GM23338 (cell line): ENCODE results near the gene GRIN2A. TPM values are rescaled to one million over a fixed set of nuclear protein-coding genes. Genes with fewer than 3 reads are reported as not detected.

Experiments used
- ATAC-seq: fragments of 200-7000 bp; cut with Tn5 transposase; 3 replicates; pipeline ENCODE4 v1.9.1; 2020
- DNase-seq: peaks from one replicate; pipeline ENCODE4 v3.0.0-alpha.2; 2015; ENCODE audit warnings: low spot score
- H2AFZ ChIP-seq: fragments of 200-600 bp; sonication (generic); 2 replicates; pipeline ENCODE4 v1.8.0; 2016; ENCODE audit warnings: antibody characterized with exemption, mild to moderate bottlenecking, moderate library complexity
- H3F3A ChIP-seq: fragments of 200-600 bp; sonication (generic); replicated peaks from 2 replicates; pipeline ENCODE4 v1.8.0; 2017; ENCODE audit warnings: antibody characterized with exemption, mixed run types, low read depth
- H3K27ac ChIP-seq: fragments of 200-600 bp; sonication (generic); 2 replicates; pipeline ENCODE4 v1.6.1; 2016; ENCODE audit warnings: low read depth
- H3K27me3 ChIP-seq: fragments of 200-600 bp; sonication (generic); 2 replicates; pipeline ENCODE4 v1.8.0; 2016; ENCODE audit warnings: mild to moderate bottlenecking, mixed run types, moderate library complexity; ENCODE audit not compliant: insufficient read depth
- H3K36me3 ChIP-seq: fragments of 200-600 bp; sonication (generic); 2 replicates; pipeline ENCODE4 v1.8.0; 2016; ENCODE audit warnings: mild to moderate bottlenecking; ENCODE audit not compliant: insufficient read depth
- H3K4me1 ChIP-seq: fragments of 200-600 bp; sonication (generic); 2 replicates; pipeline ENCODE4 v1.8.0; 2016; ENCODE audit warnings: mild to moderate bottlenecking, moderate library complexity; ENCODE audit not compliant: insufficient read depth
- H3K4me2 ChIP-seq: fragments of 200-600 bp; sonication (generic); 2 replicates; pipeline ENCODE4 v1.7.1; 2017; ENCODE audit warnings: mixed run types
- H3K4me3 ChIP-seq: fragments of 200-600 bp; sonication (generic); 2 replicates; pipeline ENCODE4 v1.6.1; 2016; ENCODE audit warnings: mixed run types
- H3K79me2 ChIP-seq: fragments of 200-600 bp; sonication (generic); replicated peaks from 2 replicates; pipeline ENCODE4 v1.8.0; 2017; ENCODE audit warnings: mild to moderate bottlenecking; ENCODE audit not compliant: insufficient read depth
- H3K9me2 ChIP-seq: fragments of 200-600 bp; sonication (generic); 2 replicates; pipeline ENCODE4 v1.8.0; 2017; ENCODE audit not compliant: insufficient read depth
- H4K20me1 ChIP-seq: fragments of 200-600 bp; sonication (generic); replicated peaks from 2 replicates; pipeline ENCODE4 v1.8.0; 2017; ENCODE audit warnings: mild to moderate bottlenecking; ENCODE audit not compliant: insufficient read depth
- H3K27ac Mint-ChIP-seq: 2 replicates; pipeline ENCODE4 v1.8.0; 2020; ENCODE audit warnings: inconsistent platforms, mild to moderate bottlenecking, moderate library complexity, mixed read lengths
- H3K27me3 Mint-ChIP-seq: 3 replicates; pipeline ENCODE4 v1.8.0; 2022; ENCODE audit warnings: low read depth, mild to moderate bottlenecking, moderate library complexity, mixed read lengths, inconsistent platforms; ENCODE audit not compliant: insufficient read depth, poor library complexity
- H3K36me3 Mint-ChIP-seq: 3 replicates; pipeline ENCODE4 v1.8.0; 2021; ENCODE audit warnings: low read depth, mild to moderate bottlenecking, inconsistent platforms, moderate library complexity, mixed read lengths
- H3K4me1 Mint-ChIP-seq: 3 replicates; pipeline ENCODE4 v1.8.0; 2020; ENCODE audit warnings: mild to moderate bottlenecking, inconsistent platforms, mixed read lengths
- H3K4me3 Mint-ChIP-seq: 3 replicates; pipeline ENCODE4 v1.8.0; 2021; ENCODE audit warnings: moderate library complexity, mild to moderate bottlenecking, inconsistent platforms, mixed read lengths
- H3K9me3 Mint-ChIP-seq: 3 replicates; pipeline ENCODE4 v1.8.0; 2020; ENCODE audit warnings: moderate library complexity, mild to moderate bottlenecking, inconsistent platforms, mixed read lengths
- EZH2 ChIP-seq: fragments of 200-600 bp; sonication (generic); IDR thresholded peaks from one replicate; pipeline ENCODE4 v1.8.0; 2017; ENCODE audit warnings: antibody characterized with exemption, mild to moderate bottlenecking, low read depth; ENCODE audit not compliant: unreplicated experiment
- POLR2AphosphoS5 ChIP-seq: IDR thresholded peaks from 2 replicates; pipeline ENCODE4 v1.6.1; 2016; ENCODE audit warnings: antibody characterized with exemption, low read depth
- polyA plus RNA-seq: library from polyadenylated mRNA; unstranded; fragments of >200 nt; fragmentation: Nextera tagmentation; extraction: Ambion mirVana; gene quantifications from 2 replicates; pipeline ENCODE4 v1.2.1, GENCODE V29; 2016
- total RNA-seq: library from RNA; depleted of rRNA; stranded (reverse); fragments of >200 nt; shearing (Covaris generic); gene quantifications from 2 replicates; pipeline ENCODE4 v1.2.3, GENCODE V29; 2014
- TF ChIP-seq, protein P1 (sequence below): IDR thresholded peaks from 2 replicates; pipeline ENCODE4 v1.6.1; 2016; ENCODE audit warnings: antibody characterized with exemption
- TF ChIP-seq, protein P2 (sequence below): fragments of 250-450 bp; sonication (Bioruptor Pico); IDR thresholded peaks from 2 replicates; pipeline ENCODE4 v1.5.0; 2020; ENCODE audit warnings: mild to moderate bottlenecking, moderate library complexity
- TF ChIP-seq, protein P3 (sequence below), 2 experiments: fragments of 200-600 bp in 1 of 2; sonication (generic) in 1 of 2; conservative IDR thresholded peaks; 2 replicates each; pipeline versions ENCODE4 v1.5.1 to v1.6.1; 2016 to 2017; ENCODE audit warnings: antibody characterized with exemption in 2 of 2, low read depth in 2 of 2, mild to moderate bottlenecking in 2 of 2, moderate library complexity in 1 of 2

Gene GRIN2A
- total and polyA plus RNA-seq, 2 experiments from 2014 or later: 0.89 to 5.1 TPM

- ATAC-seq (peak; percentile 36), DNase-seq (peak; percentile 51)
- Mint-ChIP-seq H3K4me1 (peaks cover 5% of the 10 kb centered on the region), H3K4me3 (no peak overlapping the region), H3K27me3 (peaks cover 2% of the 10 kb centered on the region), H3K9me3 (no peaks in the 10 kb centered on the region; the same call in 2 of the 3 replicates), H3K27ac (no peak overlapping the region), H3K36me3 (no peaks in the 10 kb centered on the region)
- Histone ChIP-seq H3K4me2 (no peak overlapping the region), H3F3A (0 out of 2 replicates have a peak, but pooled peaks cover 2% of the 10 kb centered on the region), H4K20me1 (no peaks in the 10 kb centered on the region), H3K36me3 (no peaks in the 10 kb centered on the region), H2AFZ (no peak overlapping the region), H3K4me3 (no peak overlapping the region), H3K27ac (no peak overlapping the region), H3K79me2 (no peaks in the 10 kb centered on the region), H3K4me1 (peaks cover 4% of the 10 kb centered on the region; the same call in 1 of the 2 replicates), H3K9me2 (0 out of 2 replicates have a peak, but pooled peaks cover 5% of the 10 kb centered on the region), H3K27me3 (no peaks in the 10 kb centered on the region)
- TF ChIP-seq POLR2AphosphoS5 (no peak), EZH2 (no peak)
- TF ChIP-seq, protein P1, sequence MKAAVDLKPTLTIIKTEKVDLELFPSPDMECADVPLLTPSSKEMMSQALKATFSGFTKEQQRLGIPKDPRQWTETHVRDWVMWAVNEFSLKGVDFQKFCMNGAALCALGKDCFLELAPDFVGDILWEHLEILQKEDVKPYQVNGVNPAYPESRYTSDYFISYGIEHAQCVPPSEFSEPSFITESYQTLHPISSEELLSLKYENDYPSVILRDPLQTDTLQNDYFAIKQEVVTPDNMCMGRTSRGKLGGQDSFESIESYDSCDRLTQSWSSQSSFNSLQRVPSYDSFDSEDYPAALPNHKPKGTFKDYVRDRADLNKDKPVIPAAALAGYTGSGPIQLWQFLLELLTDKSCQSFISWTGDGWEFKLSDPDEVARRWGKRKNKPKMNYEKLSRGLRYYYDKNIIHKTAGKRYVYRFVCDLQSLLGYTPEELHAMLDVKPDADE: no peak
Measured at GRCh38 chr16:10040136-10041080, 141.8 kb downstream of the GRIN2A start.

DNA sequence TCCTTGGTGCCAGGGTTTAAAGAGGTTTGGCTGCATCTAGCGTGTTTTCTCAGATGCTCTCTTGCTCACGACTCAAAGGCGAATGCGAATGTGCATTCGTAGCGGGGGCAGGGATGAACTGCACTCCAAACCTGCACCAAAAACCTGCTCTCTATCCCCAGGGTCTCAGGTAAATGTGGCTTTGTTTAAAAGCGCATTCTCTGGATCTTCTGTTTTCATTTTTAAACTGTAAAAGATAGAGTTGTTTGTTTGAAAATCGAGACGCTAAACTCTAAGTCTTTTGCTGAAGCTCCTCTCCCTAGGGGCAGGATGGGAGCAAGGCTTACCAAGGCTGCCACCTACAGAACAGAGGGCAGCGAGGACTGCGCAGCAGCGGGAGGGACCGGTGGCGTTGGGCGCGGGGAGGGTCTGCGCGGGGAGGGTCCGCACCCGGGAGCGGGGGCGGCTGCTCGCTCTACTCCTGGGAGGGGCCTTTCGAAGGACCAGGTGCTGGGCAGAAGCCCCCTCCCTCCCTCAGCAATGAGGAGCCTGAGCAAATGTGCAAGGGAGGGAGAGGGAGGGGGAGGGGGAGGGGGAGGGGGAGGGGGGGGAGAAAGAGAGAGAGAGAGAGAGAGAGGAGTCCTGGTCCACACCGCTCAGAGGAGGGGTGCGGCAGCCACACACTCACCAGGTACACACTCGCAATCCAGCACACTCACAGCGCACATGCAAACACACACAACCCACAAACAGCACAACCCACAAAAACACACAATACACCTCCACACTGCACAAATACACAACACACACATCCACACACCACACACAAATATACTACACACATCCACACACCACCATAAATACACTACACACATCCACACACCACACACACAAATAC is 142.8 kb downstream of the GRIN2A start:
- DNase-seq (peak; percentile 75), ATAC-seq (peak; percentile 92)
- Mint-ChIP-seq H3K4me3 (no peak overlapping the region; the same call in 1 of the 3 replicates), H3K27me3 (peaks cover 2% of the 10 kb centered on the region), H3K9me3 (no peaks in the 10 kb centered on the region; the same call in 2 of the 3 replicates), H3K27ac (no peak overlapping the region), H3K36me3 (no peaks in the 10 kb centered on the region), H3K4me1 (peaks cover 5% of the 10 kb centered on the region)
- H3K4me1 ChIP-seq: peaks cover 4% of the 10 kb centered on the region; the same call in 1 of the 2 replicates
- H3K4me2 ChIP-seq: peak overlapping the region; percentile 77
- 0 out of 2 replicates have a peak, but pooled peaks cover 2% of the 10 kb centered on the region for H3F3A ChIP-seq
- no peaks in the 10 kb centered on the region for H3K36me3 ChIP-seq
- TF ChIP-seq, protein P2, sequence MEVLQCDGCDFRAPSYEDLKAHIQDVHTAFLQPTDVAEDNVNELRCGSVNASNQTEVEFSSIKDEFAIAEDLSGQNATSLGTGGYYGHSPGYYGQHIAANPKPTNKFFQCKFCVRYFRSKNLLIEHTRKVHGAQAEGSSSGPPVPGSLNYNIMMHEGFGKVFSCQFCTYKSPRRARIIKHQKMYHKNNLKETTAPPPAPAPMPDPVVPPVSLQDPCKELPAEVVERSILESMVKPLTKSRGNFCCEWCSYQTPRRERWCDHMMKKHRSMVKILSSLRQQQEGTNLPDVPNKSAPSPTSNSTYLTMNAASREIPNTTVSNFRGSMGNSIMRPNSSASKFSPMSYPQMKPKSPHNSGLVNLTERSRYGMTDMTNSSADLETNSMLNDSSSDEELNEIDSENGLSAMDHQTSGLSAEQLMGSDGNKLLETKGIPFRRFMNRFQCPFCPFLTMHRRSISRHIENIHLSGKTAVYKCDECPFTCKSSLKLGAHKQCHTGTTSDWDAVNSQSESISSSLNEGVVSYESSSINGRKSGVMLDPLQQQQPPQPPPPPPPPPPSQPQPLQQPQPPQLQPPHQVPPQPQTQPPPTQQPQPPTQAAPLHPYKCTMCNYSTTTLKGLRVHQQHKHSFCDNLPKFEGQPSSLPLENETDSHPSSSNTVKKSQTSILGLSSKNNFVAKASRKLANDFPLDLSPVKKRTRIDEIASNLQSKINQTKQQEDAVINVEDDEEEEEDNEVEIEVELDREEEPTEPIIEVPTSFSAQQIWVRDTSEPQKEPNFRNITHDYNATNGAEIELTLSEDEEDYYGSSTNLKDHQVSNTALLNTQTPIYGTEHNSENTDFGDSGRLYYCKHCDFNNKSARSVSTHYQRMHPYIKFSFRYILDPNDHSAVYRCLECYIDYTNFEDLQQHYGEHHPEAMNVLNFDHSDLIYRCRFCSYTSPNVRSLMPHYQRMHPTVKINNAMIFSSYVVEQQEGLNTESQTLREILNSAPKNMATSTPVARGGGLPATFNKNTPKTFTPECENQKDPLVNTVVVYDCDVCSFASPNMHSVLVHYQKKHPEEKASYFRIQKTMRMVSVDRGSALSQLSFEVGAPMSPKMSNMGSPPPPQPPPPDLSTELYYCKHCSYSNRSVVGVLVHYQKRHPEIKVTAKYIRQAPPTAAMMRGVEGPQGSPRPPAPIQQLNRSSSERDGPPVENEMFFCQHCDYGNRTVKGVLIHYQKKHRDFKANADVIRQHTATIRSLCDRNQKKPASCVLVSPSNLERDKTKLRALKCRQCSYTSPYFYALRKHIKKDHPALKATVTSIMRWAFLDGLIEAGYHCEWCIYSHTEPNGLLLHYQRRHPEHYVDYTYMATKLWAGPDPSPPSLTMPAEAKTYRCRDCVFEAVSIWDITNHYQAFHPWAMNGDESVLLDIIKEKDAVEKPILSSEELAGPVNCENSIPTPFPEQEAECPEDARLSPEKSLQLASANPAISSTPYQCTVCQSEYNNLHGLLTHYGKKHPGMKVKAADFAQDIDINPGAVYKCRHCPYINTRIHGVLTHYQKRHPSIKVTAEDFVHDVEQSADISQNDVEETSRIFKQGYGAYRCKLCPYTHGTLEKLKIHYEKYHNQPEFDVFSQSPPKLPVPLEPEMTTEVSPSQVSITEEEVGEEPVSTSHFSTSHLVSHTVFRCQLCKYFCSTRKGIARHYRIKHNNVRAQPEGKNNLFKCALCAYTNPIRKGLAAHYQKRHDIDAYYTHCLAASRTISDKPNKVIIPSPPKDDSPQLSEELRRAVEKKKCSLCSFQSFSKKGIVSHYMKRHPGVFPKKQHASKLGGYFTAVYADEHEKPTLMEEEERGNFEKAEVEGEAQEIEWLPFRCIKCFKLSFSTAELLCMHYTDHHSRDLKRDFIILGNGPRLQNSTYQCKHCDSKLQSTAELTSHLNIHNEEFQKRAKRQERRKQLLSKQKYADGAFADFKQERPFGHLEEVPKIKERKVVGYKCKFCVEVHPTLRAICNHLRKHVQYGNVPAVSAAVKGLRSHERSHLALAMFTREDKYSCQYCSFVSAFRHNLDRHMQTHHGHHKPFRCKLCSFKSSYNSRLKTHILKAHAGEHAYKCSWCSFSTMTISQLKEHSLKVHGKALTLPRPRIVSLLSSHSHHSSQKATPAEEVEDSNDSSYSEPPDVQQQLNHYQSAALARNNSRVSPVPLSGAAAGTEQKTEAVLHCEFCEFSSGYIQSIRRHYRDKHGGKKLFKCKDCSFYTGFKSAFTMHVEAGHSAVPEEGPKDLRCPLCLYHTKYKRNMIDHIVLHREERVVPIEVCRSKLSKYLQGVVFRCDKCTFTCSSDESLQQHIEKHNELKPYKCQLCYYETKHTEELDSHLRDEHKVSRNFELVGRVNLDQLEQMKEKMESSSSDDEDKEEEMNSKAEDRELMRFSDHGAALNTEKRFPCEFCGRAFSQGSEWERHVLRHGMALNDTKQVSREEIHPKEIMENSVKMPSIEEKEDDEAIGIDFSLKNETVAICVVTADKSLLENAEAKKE (CRISPR knock-in tag): no peak
- TF ChIP-seq, protein P3, sequence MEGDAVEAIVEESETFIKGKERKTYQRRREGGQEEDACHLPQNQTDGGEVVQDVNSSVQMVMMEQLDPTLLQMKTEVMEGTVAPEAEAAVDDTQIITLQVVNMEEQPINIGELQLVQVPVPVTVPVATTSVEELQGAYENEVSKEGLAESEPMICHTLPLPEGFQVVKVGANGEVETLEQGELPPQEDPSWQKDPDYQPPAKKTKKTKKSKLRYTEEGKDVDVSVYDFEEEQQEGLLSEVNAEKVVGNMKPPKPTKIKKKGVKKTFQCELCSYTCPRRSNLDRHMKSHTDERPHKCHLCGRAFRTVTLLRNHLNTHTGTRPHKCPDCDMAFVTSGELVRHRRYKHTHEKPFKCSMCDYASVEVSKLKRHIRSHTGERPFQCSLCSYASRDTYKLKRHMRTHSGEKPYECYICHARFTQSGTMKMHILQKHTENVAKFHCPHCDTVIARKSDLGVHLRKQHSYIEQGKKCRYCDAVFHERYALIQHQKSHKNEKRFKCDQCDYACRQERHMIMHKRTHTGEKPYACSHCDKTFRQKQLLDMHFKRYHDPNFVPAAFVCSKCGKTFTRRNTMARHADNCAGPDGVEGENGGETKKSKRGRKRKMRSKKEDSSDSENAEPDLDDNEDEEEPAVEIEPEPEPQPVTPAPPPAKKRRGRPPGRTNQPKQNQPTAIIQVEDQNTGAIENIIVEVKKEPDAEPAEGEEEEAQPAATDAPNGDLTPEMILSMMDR (conservative IDR thresholded peaks at IDR 0.05; ENCODE audit: low read depth in 2 of 2): peak; percentile 40 to 70
- no peaks in the 10 kb centered on the region for H3K27me3 ChIP-seq
- no peaks in the 10 kb centered on the region for H3K79me2 ChIP-seq
- H3K27ac ChIP-seq: peak overlapping the region; percentile 78
- peak overlapping the region; percentile 54 for H3K4me3 ChIP-seq
- 0 out of 2 replicates have a peak, but pooled peaks cover 5% of the 10 kb centered on the region for H3K9me2 ChIP-seq
- peak overlapping the region; percentile 49 for H2AFZ ChIP-seq
- H4K20me1 ChIP-seq: no peaks in the 10 kb centered on the region
